HG03442 (cell line): Measurements from ENCODE around the gene KCNAB2.
"Not testable (repeated sequence)": the region's sequence is repeated elsewhere in the genome, so short reads cannot be mapped to it uniquely, and the experiment has no call there.

Experiments
- ATAC-seq: cut with Tn5 transposase; IDR thresholded peaks from one replicate; pipeline ENCODE4 v1.9.1; 2021; ENCODE audit warnings: mild to moderate bottlenecking, moderate library complexity; ENCODE audit not compliant: unreplicated experiment

KCNAB2 gene

GRCh38 chr1:6052543-6053205 is 7.0 kb downstream of the KCNAB2 start:
- no peak for ATAC-seq

GRCh38 chr1:6053206-6053546 is 7.5 kb downstream of the KCNAB2 start:
- no peak for ATAC-seq

DNA sequence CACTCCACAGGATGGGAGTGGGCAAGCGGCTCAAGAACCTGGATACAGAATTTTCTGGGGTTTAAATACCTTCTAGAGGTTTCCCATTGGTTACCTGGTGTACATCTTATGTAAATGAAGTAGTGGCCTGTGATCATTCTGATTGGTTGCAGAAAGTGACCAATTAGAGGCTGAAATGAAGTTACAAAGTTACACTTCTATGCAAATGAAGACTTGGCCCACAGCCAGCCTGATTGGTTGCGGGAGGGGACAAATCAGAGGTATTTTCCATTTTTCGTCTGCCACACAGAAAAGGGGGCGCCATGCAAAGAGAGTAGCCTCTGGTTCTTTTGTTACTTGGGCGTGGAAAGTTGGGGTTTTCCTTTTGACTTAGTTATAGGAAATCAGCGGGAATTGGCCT is 8.9 kb downstream of the KCNAB2 start:
- no peak for ATAC-seq

DNA sequence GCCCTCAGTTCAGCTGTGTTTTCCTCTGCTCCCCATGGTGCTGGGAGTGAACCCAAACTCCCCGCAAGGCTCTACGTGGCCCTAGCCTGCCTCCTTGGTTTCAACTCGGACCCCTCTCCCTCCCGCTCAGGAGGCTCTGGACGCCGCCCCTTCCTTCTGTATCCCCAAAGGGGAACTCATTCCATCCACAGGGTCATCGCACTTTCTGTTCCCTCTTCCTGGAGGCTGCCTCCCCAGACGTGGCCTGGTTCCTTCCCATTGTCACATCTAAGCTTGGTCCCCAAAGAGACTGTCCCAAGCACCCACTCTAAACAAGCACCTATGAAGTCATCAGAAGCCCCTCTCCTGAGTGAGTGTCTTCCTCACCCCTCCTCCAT is 10.9 kb downstream of the KCNAB2 start:
- ATAC-seq: no peak

- ATAC-seq: no peak
Measured at GRCh38 chr1:6057170-6057845, 11.6 kb downstream of the KCNAB2 start.

DNA sequence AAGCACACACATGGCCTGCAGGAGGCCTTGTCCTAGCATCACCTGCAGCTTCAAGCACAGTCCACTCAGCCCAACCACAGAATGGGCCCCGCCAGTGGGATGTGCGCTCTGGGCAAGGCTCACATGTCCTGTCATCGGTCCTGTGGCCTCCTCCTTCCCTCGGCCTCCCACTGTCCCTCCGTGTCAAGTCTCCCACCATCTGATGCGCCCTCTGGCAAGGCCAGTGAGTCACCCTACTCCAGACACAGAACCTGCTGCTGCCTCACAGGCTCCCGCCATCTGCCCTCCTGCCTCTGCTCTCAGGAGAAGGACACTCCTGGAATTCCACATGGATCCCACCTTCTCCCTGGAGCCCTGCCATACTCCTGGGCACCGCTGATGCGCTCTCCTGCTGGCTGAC is 14.2 kb downstream of the KCNAB2 start:
- ATAC-seq: no peak

DNA sequence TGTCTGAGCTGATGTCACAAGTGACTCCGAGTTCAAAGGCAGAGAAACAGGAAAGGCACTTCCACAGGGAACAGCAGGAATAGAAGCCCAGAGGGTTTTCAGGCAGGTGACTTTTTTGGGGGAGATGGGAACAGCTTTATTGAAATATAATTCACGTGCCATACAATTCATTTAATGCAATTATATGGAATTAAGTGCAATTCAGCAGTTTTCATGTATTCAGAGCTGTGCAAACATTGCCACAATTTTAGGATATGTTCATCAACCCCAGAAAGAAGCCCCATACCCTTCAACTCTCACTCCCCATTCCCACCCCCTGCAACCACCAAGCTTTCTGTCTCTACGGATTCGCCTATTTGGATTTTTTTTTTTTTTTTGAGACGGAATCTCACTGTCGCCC is 17.0 kb downstream of the KCNAB2 start:
- ATAC-seq: no peak

DNA sequence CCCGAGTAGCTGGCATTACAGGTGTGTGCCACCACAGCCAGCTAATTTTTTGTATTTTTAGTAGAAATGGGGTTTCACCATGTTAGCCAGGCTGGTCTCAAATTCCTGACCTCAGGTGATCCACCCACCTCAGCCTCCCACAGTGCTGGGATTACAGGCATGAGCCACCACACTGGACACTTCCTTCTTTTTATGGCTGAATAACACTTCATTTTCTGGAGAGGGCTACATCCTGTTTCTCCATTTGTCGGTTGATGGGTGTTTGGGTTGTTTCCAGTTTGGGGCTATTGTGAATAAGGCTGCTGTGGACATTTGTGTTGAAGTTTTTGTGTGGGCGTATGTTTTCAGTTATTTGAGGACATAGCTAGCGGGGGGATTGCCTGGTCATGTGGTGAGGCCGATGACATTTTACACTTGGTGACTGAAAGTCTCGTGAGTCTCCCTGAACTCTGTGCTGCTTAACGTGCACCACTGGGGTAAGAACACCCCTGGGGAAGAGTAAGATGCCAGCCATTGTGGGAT is 17.9 kb downstream of the KCNAB2 start:
- not testable (repeated sequence) for ATAC-seq

DNA sequence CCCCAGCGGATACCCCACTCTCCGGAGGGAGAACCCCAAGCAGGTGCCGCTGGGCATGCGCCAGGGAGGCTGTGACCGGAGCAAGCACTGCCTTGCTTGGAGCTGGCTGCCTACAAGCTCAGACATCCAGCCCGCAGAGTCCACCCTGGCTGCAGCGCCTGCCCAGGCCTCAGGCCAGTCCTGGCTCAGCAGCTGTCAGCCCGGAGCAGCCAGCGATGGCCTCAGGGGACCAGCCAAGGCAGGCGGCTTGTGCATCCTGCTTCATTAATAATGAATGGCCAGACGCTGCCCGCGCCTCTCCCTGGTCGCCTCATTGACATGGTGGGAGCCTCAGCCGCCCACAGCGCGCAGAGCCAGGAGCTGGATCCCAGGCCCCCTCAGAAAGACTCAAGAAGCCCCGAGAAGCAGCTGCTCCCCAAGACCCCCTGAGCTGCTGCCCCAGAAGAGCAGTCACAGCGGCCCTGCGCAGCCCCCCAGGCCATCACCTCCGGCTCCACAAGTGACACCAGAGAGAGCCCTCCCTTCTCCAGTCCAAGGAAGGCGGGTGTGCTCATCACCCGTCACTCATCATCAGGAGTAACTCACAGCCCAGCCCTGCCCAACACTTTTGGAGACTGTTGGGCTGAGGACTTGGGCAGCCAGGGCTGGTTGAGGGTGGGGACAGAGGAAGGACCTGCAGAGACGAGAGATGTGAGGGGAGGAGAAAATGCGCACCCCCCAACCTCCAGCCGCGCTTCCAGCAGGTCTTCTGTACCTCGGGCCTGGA is 19.6 kb downstream of the KCNAB2 start:
- no peak for ATAC-seq

DNA sequence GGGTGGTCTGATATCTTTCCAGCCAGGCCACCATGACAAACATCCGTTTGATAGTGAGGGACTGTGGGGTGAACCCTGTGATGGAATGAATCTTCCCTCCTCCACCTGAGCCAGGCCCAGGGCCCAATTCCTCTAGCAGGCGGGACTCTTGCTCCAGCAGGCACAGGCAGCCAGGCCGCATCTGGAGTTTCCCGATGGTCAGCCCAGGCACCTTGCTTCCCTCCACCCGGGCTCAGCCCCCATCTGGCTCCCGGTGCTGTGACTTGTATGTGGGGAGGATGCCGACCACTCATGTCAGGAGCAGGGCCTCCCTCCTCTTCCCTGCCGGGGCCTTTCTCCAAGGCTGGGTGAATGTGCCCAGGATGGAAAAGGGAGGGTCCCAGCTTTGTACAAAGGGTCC is 21.0 kb downstream of the KCNAB2 start:
- ATAC-seq: no peak

DNA sequence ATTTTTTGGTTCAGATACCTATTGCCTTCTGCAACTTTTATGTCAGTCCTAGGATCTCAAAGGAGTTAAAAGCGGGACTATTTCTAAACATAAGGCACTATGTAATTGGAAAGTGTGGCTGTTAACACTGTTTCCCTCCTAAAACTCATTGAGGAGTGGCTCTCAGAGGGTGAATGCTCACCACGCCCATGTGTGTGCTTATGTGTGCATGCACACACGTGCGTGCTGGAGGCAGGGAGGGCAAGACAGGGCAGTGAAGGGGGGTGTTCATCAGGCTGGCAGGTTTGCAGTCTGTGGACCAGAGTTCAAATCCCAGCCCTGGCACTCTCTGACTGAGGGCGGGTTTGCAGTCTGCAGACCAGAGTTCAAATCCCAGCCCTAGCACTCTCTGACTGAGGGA is 22.4 kb downstream of the KCNAB2 start:
- no peak for ATAC-seq

- ATAC-seq: no peak
Measured at GRCh38 chr1:6068932-6069331, 23.2 kb downstream of the KCNAB2 start.

GRCh38 chr1:6069573-6069972 is 23.9 kb downstream of the KCNAB2 start:
- ATAC-seq: no peak

GRCh38 chr1:6070450-6070974 is 24.8 kb downstream of the KCNAB2 start:
- no peak for ATAC-seq

GRCh38 chr1:6071219-6071618 is 25.5 kb downstream of the KCNAB2 start:
- ATAC-seq: no peak

DNA sequence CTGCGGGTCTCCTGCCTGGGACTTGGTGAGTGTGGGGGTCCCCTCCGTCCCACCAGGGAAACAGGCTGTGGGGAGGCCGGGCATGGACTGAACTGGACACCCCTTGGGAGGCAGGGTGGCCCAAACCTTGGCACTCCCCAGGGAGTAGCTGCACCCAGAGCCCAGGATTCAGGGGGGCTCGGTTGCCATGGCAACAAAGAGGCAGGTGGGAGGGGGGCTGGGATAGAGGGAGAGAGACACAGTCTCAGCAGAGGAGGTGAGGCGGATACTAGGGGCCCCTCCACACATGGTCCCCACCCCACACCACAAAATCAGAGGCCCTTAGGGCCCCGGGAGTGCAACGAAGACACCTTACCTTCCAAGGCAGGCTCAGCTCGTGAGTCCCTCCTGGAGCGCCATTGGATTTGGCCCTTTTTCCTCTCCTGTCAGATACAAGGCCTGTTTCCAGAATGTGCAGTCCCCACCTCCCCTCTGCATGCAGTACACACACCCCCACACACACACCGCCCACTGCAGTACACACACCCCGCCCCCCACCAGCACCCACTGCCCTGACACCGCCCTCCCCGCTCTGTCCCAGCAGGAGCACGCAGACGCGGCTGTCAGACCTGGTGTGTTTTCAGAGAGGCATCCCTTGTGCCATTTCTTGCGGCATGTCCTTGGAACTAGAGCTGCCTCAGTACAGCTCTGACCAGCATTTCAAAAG is 27.2 kb downstream of the KCNAB2 start:
- no peak for ATAC-seq

GRCh38 chr1:6073480-6074053 is 27.9 kb downstream of the KCNAB2 start:
- ATAC-seq: no peak

GRCh38 chr1:6074192-6074901 is 28.7 kb downstream of the KCNAB2 start:
- no peak for ATAC-seq

DNA sequence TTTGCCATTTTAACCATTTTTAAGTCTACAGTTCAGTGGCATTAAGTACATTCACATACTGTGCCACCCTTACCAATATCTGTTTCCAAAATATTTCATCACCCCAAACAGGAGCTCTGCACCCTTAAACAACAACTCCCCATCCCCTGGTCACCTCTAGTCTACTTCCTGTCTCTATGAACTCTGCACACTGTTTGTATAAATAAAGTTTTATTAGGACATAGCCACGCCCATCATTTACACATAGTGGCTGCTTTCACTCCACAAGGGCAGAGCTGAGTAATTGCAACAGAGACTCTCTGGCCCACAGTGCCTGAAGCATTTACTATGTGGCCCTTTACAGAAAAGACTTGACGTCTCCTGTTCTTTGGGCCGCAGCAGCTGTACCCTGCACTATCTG is 30.1 kb downstream of the KCNAB2 start:
- no peak for ATAC-seq

GRCh38 chr1:6077061-6077460 is 31.4 kb downstream of the KCNAB2 start:
- ATAC-seq: not testable (repeated sequence)
